H1 (cell line): ENCODE measurements around the gene NLRC5.

ENCODE experiments used
- BACH1 ChIP-seq: IDR thresholded peaks from 2 replicates; pipeline ENCODE4 v1.6.1; 2012; ENCODE audit warnings: low read length, improper control_type of control experiment
- EZH2 ChIP-seq: fragments of 200-600 bp; sonication (generic); IDR thresholded peaks from 2 replicates; pipeline ENCODE4 v1.7.1; 2012; ENCODE audit warnings: low read depth, mild to moderate bottlenecking, moderate library complexity, low read length, inconsistent platforms; ENCODE audit not compliant: severe bottlenecking
- JUND ChIP-seq: IDR thresholded peaks from 2 replicates; pipeline ENCODE4 v1.6.1; 2011; ENCODE audit warnings: mild to moderate bottlenecking, improper control_type of control experiment, low read length
- POLR2A ChIP-seq, 2 experiments: IDR thresholded peaks; 1 replicate in 1 of 2; 2 replicates in 1 of 2; pipeline ENCODE4 v1.6.1; 2011; ENCODE audit warnings: low read depth in 2 of 2, low read length in 2 of 2, mild to moderate bottlenecking in 2 of 2; ENCODE audit errors: control extremely low read depth in 1 of 2
- RAD21 ChIP-seq, 2 experiments: IDR thresholded peaks in 1 of 2; conservative IDR thresholded peaks in 1 of 2; 2 replicates each; pipeline ENCODE4 v1.6.1; 2011; ENCODE audit warnings: low read depth in 2 of 2, low read length in 2 of 2, improper control_type of control experiment in 1 of 2, inconsistent platforms in 1 of 2, mild to moderate bottlenecking in 1 of 2, moderate library complexity in 1 of 2
- SP1 ChIP-seq: IDR thresholded peaks from 2 replicates; pipeline ENCODE4 v1.6.1; 2011; ENCODE audit warnings: low read depth, low read length
- SP4 ChIP-seq: IDR thresholded peaks from 2 replicates; pipeline ENCODE4 v1.6.1; 2012; ENCODE audit warnings: low read length, inconsistent platforms
- TAF1 ChIP-seq: IDR thresholded peaks from 2 replicates; pipeline ENCODE4 v1.6.1; 2011; ENCODE audit warnings: mild to moderate bottlenecking, low read depth, low read length
- TF ChIP-seq, protein P1 (sequence below): IDR thresholded peaks from 2 replicates; pipeline ENCODE4 v1.6.1; 2012; ENCODE audit warnings: inconsistent platforms
- TF ChIP-seq, protein P2 (sequence below): IDR thresholded peaks from 2 replicates; pipeline ENCODE4 v1.6.1; 2011; ENCODE audit warnings: low read length, improper control_type of control experiment

DNA sequence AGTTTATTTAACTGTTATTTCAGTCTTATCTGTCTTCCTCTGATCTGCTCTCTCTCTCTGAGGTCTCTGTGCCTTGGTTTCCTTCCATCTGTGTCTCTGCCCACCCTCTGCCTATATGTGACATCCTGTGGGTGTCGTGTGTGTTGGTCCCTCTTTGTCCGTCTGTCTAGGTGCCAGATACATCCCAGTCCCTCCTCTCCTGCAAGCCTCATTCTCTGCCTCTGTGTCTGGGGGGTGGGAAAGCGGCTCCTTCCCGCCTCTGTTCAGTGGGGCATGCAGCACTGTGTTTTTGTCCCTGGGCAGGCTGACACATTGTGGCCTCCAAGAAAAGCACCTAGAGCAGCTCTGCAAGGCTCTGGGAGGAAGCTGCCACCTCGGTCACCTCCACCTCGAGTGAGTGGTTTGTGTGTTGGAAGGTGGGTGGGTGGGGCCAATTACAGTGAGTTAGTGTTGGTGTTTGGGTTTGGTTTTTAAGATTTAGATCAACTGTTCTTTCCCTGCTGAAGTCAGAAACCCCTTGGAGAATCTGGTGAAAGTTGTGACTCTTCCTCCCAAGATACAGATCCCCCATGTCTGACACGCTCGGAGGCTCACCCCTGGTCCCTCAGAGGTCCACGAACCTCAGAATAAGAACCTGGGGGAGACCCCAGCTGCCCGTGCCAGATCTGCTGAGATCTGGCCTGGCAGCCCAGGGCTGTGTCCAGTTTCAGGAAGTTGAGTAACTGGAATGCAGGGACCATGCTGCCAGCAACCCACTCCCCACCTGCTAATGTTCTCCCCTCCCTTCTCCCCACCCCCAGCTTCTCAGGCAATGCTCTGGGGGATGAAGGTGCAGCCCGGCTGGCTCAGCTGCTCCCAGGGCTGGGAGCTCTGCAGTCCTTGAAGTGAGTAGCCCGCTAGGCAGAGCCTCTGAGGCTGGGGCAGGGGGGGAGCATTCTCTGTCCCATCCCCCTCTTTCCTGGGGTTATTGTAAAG, 52.1 kb downstream of the NLRC5 start:
- TF ChIP-seq RAD21 (IDR thresholded peaks at IDR 0.05 in 1 of 2, conservative IDR thresholded peaks at IDR 0.05 in 1 of 2; ENCODE audit: low read depth in 2 of 2, low read length in 2 of 2): no peak
- TF ChIP-seq TAF1: no peak
- TF ChIP-seq, protein P1, sequence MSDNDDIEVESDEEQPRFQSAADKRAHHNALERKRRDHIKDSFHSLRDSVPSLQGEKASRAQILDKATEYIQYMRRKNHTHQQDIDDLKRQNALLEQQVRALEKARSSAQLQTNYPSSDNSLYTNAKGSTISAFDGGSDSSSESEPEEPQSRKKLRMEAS: no peak
- TF ChIP-seq BACH1: no peak
- TF ChIP-seq POLR2A (IDR thresholded peaks at IDR 0.05; ENCODE audit: control extremely low read depth in 1 of 2, low read depth in 2 of 2, low read length in 2 of 2): no peak
- TF ChIP-seq, protein P2, sequence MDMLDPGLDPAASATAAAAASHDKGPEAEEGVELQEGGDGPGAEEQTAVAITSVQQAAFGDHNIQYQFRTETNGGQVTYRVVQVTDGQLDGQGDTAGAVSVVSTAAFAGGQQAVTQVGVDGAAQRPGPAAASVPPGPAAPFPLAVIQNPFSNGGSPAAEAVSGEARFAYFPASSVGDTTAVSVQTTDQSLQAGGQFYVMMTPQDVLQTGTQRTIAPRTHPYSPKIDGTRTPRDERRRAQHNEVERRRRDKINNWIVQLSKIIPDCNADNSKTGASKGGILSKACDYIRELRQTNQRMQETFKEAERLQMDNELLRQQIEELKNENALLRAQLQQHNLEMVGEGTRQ: no peak
- no peak for TF ChIP-seq EZH2
- no peak for TF ChIP-seq SP1
- no peak for TF ChIP-seq SP4
- no peak for TF ChIP-seq JUND
